AG04450 (cell line): ENCODE data around the gene GRAP2. TPM values are rescaled to one million over a fixed set of nuclear protein-coding genes. Genes with fewer than 3 reads are reported as not detected.
"Not testable (repeated sequence)": the region's sequence is repeated elsewhere in the genome, so short reads cannot be mapped to it uniquely, and the experiment has no call there.

Source experiments
- CTCF ChIA-PET: fragments of 300-600, 350-600 bp; formaldehyde crosslinking; extraction: SDS; loops from one replicate; lab custom pipeline; 2022; ENCODE audit warnings: antibody characterized with exemption, inconsistent platforms; lab: Charles Lee
- POLR2A ChIA-PET: fragments of 350-600 bp; formaldehyde crosslinking; extraction: SDS; loops from one replicate; lab custom pipeline; 2021; ENCODE audit warnings: antibody characterized with exemption, inconsistent platforms; lab: Yijun Ruan, JAX
- DNase-seq: peaks from one replicate; pipeline ENCODE4 v3.0.0-alpha.2; 2011; ENCODE audit warnings: low read depth, low spot score
- H3K27ac ChIP-seq: one replicate; pipeline ENCODE4 v1.5.1; 2012; ENCODE audit warnings: low read depth, low read length, control low read depth
- H3K27me3 ChIP-seq: one replicate; pipeline ENCODE4 v1.6.0; 2012; ENCODE audit warnings: low read length; ENCODE audit not compliant: control insufficient read depth, insufficient read depth
- H3K4me3 ChIP-seq: 2 replicates; pipeline ENCODE4 v1.5.1; 2011; ENCODE audit warnings: mild to moderate bottlenecking, low read depth, low read length, control low read depth
- H3K9me3 ChIP-seq: 2 replicates; pipeline ENCODE4 v1.5.1; 2012; ENCODE audit warnings: low read length; ENCODE audit not compliant: control insufficient read depth, insufficient read depth
- CTCF ChIP-seq: IDR thresholded peaks from 2 replicates; pipeline ENCODE4 v1.5.1; 2011; ENCODE audit warnings: low read depth, low read length, control low read depth, inconsistent platforms
- polyA plus RNA-seq: library from polyadenylated mRNA; depleted of rRNA; stranded (reverse); fragments of >200 nt; gene quantifications from 2 replicates; pipeline ENCODE4 v1.2.3, GENCODE V29; 2011

The GRAP2 gene
- polyA plus RNA-seq, 1 experiment = not detected

GRCh38 chr22:39898997-39899396, 1.9 kb upstream of the GRAP2 start:
- ChIA-PET POLR2A (no interaction called here), CTCF (no interaction called here)
- Histone ChIP-seq H3K9me3 (no peaks in the 10 kb centered on the region), H3K27ac (no peak overlapping the region), H3K4me3 (no peak overlapping the region), H3K27me3 (peaks cover 36% of the 10 kb centered on the region)
- no peak for TF ChIP-seq CTCF
- DNase-seq = no peak

- Histone ChIP-seq H3K27me3 (peaks cover 33% of the 10 kb centered on the region), H3K9me3 (no peaks in the 10 kb centered on the region), H3K4me3 (no peak overlapping the region), H3K27ac (no peak overlapping the region)
- ChIA-PET CTCF (no interaction called here), POLR2A (no interaction called here)
- no peak for TF ChIP-seq CTCF
- no peak for DNase-seq
Measured at GRCh38 chr22:39901565-39902146, 772 bp downstream of the GRAP2 start.

- H3K9me3 ChIP-seq, DNase-seq, H3K4me3 ChIP-seq, CTCF ChIA-PET, H3K27ac ChIP-seq, POLR2A ChIA-PET: not testable (repeated sequence)
- H3K27me3 ChIP-seq = peaks cover 28% of the 10 kb centered on the region
Measured at GRCh38 chr22:39904024-39904423, 3.1 kb downstream of the GRAP2 start.

- DNase-seq = no peak
- H3K9me3 ChIP-seq = no peaks in the 10 kb centered on the region
- ChIA-PET POLR2A (no interaction called here), CTCF (no interaction called here)
- H3K27ac ChIP-seq = no peak overlapping the region
- TF ChIP-seq CTCF = no peak
- H3K27me3 ChIP-seq = peaks cover 33% of the 10 kb centered on the region
- H3K4me3 ChIP-seq = no peak overlapping the region
Measured at GRCh38 chr22:39904862-39905261, 4.0 kb downstream of the GRAP2 start.

GRCh38 chr22:39905687-39906086, 4.8 kb downstream of the GRAP2 start:
- CTCF ChIA-PET = no interaction called here

More at GRCh38 chr22:39905687-39906086, 4.8 kb downstream of the GRAP2 start:
- Histone ChIP-seq H3K27ac (no peak overlapping the region), H3K9me3 (no peaks in the 10 kb centered on the region), H3K27me3 (peaks cover 36% of the 10 kb centered on the region), H3K4me3 (no peak overlapping the region)
- no peak for DNase-seq
- POLR2A ChIA-PET = interaction anchor here (0.6 kb wide), 1 partner anchor 441 kb away, joined by 3 read pairs; no protein-coding TSS in a partner anchor
- no peak for TF ChIP-seq CTCF
